Spinal cord (tissue), 10 donors: ENCODE measurements around the gene B4GALT1. TPM values are rescaled to one million over a fixed set of nuclear protein-coding genes. Genes with fewer than 3 reads are reported as not detected.
"Not testable (repeated sequence)": the region's sequence is repeated elsewhere in the genome, so short reads cannot be mapped to it uniquely, and the experiment has no call there.

Experiments
- DNase-seq, 6 donors: peaks; one replicate each; pipeline versions ENCODE4 v3.0.0 to v3.0.0-alpha.2; 2013 to 2015; ENCODE audit warnings: low spot score in 6 of 6, low read depth in 4 of 6
- H3K27ac ChIP-seq: one replicate; pipeline ENCODE4 v1.5.1; 2013; ENCODE audit warnings: low read depth, low read length, control low read depth
- H3K27me3 ChIP-seq: one replicate; pipeline ENCODE4 v1.6.1; 2013; ENCODE audit warnings: low read length; ENCODE audit not compliant: control insufficient read depth, insufficient read depth
- H3K36me3 ChIP-seq: one replicate; pipeline ENCODE4 v1.6.1; 2013; ENCODE audit warnings: low read length; ENCODE audit not compliant: control insufficient read depth, insufficient read depth
- H3K4me1 ChIP-seq: one replicate; pipeline ENCODE4 v1.6.1; 2013; ENCODE audit warnings: low read length; ENCODE audit not compliant: control insufficient read depth, insufficient read depth
- H3K4me3 ChIP-seq: one replicate; pipeline ENCODE4 v1.5.1; 2013; ENCODE audit warnings: low read depth, low read length, control low read depth
- H3K9me3 ChIP-seq: one replicate; pipeline ENCODE4 v1.6.1; 2013; ENCODE audit warnings: low read length; ENCODE audit not compliant: control insufficient read depth, insufficient read depth
- WGBS: methylation state at CpG from one replicate; pipeline ENCODE4 v1.1.5; 2013; ENCODE audit warnings: missing lambda C conversion rate; ENCODE audit not compliant: insufficient coverage; 5-methylcytosine and 5-hydroxymethylcytosine counted together
- polyA plus RNA-seq, 2 donors: library from polyadenylated mRNA; unstranded; fragments of 120-200 nt; gene quantifications; one replicate each; pipeline ENCODE4 v1.2.1, GENCODE V29; 2013; ENCODE audit not compliant: insufficient read length in 2 of 2
- total RNA-seq, 2 donors: library from RNA; depleted of rRNA in 1 of 2; stranded (reverse); fragments of 120-200 nt in 1 of 2; fragments of >200 nt in 1 of 2; gene quantifications; one replicate each; pipeline versions ENCODE4 v1.2.3 to v1.2.4, GENCODE V29; 2013 to 2014
- donor health status: healthy.

The B4GALT1 gene
- total and polyA plus RNA-seq, 4 donors: 9.5 to 13.3 (median 11.3) TPM

DNA sequence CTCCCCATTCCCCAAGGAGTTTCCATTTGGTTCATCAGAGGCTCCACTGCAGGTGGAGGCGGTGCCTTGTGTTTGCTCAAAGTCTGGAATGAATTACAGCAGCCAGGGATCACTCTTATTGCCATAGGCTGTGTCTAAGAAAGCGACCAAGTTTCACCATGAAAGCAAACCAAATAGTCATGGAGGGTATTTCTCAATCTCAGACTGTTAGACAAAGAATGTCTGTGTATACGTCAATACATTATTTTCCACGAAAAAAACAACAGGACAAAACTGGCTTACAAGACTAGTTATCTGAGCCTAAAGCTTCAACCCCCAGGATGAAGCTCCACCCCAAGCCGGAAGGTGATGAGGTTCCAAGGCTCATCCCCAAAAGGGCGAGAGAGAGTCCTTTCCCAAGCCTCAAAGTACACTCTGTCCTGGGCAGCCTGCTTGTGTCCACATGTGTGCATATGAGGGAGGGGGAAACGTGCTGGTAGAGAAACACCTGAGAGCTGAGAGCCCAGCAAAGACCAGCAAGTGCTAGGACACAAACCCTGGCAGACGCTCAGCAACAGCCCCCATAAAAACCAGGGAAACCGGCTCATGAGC, 4.3 kb downstream of the B4GALT1 start:
- WGBS: 93% methylated on average over 4 of the region's 9 CpGs
- Histone ChIP-seq H3K27ac (no peak overlapping the region), H3K27me3 (no peaks in the 10 kb centered on the region), H3K36me3 (no peaks in the 10 kb centered on the region), H3K4me3 (no peak overlapping the region), H3K4me1 (peaks cover 47% of the 10 kb centered on the region), H3K9me3 (no peaks in the 10 kb centered on the region)
- no peak for DNase-seq

DNA sequence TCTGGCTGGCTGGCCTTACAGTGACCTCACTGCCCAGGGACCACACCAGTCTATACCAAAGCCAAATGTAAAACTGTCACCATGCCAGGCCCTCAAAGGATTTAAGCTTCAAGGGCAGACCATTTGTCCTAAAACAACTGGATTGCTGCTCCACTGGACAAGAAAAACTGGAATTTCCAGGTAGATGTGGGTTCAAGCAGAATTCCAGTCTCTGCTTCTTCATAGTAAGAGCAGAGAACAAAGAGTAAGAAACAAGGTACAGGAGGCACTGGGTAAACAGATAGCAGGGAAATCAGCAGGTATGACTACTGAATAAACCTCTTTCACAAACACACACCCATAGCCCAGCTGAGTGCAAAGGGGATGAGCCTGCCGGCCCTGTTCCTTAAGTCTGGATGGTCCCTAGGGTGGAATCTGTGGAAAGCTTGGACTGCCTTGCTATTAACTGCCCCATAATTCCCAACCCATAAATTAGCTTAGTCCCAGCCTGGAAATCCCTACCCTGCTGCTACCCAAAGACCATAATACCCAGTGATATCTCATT, 5.5 kb downstream of the B4GALT1 start:
- H3K4me3 ChIP-seq: no peak overlapping the region
- H3K27me3 ChIP-seq: no peaks in the 10 kb centered on the region
- H3K4me1 ChIP-seq: peaks cover 39% of the 10 kb centered on the region
- no peaks in the 10 kb centered on the region for H3K9me3 ChIP-seq
- peak in 1 of 6 donors; percentile 28 for DNase-seq
- WGBS: no CpG with 5 or more reads among the region's 1 CpG
- H3K27ac ChIP-seq: peak overlapping the region; percentile 68
- no peaks in the 10 kb centered on the region for H3K36me3 ChIP-seq

GRCh38 chr9:33161011-33161588, 6.0 kb downstream of the B4GALT1 start:
- Histone ChIP-seq H3K36me3 (no peaks in the 10 kb centered on the region), H3K4me3 (no peak overlapping the region), H3K27ac (peak overlapping the region; percentile 68), H3K27me3 (no peaks in the 10 kb centered on the region), H3K9me3 (no peaks in the 10 kb centered on the region), H3K4me1 (peaks cover 34% of the 10 kb centered on the region)
- DNase-seq: peak in 1 of 6 donors; percentile 62
- WGBS: 80% methylated on average over 4 of the region's 6 CpGs

GRCh38 chr9:33160446-33160845, 6.7 kb downstream of the B4GALT1 start:
- peak overlapping the region; percentile 68 for H3K27ac ChIP-seq
- not testable (repeated sequence) for H3K27me3 ChIP-seq, H3K9me3 ChIP-seq, DNase-seq, H3K36me3 ChIP-seq, H3K4me3 ChIP-seq
- peaks cover 27% of the 10 kb centered on the region for H3K4me1 ChIP-seq
- WGBS: 86% methylated on average over 1 of the region's 9 CpGs

- Histone ChIP-seq H3K9me3 (no peaks in the 10 kb centered on the region), H3K27ac (peak overlapping the region; percentile 68), H3K36me3 (no peaks in the 10 kb centered on the region), H3K4me3 (no peak overlapping the region), H3K27me3 (no peaks in the 10 kb centered on the region), H3K4me1 (peaks cover 27% of the 10 kb centered on the region)
- 58% methylated on average over 1 of the region's 1 CpG for WGBS
- no peak for DNase-seq
Measured at GRCh38 chr9:33159777-33160127, 7.4 kb downstream of the B4GALT1 start.

DNA sequence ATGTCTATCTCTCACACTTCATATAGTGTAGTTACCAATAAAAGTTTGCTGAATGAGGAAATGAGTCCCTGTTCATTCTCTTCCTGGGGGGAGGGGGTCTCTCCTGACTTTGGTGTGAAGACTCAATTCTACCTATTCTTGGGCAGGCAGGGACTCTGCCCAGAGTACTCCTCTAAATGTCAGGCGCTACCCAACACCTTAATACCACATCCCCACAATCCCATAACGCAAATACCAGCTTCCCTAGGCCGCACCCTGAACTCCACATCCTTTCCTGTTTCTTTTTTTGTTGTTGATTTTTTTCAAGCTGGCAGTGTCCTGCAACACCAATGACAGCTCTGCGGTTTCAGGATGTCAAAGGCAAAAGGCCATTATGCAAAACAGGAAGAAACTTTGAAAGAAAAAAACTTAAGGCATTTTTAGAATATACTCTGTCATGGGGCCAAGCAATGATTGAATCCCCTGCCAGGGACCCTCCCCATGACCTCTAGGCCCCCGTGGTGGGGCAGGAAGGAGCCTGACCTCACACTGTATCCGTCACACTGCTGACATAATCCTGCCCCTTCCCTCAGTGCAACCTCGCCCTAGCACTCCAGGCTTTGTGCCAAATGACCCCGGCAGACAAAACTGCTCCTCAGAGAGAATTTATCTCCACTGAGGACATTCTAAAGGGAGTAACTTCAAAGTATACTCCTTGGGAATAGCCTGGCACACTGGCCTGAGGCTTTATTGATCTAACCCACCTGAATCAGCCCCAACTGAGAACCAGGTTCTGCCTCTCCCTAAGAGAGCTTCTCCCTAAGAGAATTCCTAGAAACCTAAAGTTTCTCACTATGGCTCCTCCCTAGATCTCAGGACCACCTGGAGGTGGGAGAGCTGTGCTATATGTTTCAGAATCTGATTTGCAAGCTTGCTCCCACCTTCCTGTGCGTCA, 8.0 kb downstream of the B4GALT1 start:
- Histone ChIP-seq H3K4me1 (peaks cover 27% of the 10 kb centered on the region), H3K4me3 (no peak overlapping the region), H3K9me3 (no peaks in the 10 kb centered on the region), H3K27me3 (no peaks in the 10 kb centered on the region), H3K27ac (peak overlapping the region; percentile 68), H3K36me3 (no peaks in the 10 kb centered on the region)
- DNase-seq: peak in 1 of 6 donors; percentile 53
- WGBS: 48% methylated on average over 9 of the region's 9 CpGs

GRCh38 chr9:33157960-33158842, 8.9 kb downstream of the B4GALT1 start:
- Histone ChIP-seq H3K9me3 (no peaks in the 10 kb centered on the region), H3K4me1 (peaks cover 22% of the 10 kb centered on the region), H3K27ac (peak overlapping the region; percentile 68), H3K4me3 (no peak overlapping the region), H3K36me3 (no peaks in the 10 kb centered on the region), H3K27me3 (no peaks in the 10 kb centered on the region)
- 58% methylated on average over 2 of the region's 6 CpGs for WGBS
- DNase-seq: no peak

DNA sequence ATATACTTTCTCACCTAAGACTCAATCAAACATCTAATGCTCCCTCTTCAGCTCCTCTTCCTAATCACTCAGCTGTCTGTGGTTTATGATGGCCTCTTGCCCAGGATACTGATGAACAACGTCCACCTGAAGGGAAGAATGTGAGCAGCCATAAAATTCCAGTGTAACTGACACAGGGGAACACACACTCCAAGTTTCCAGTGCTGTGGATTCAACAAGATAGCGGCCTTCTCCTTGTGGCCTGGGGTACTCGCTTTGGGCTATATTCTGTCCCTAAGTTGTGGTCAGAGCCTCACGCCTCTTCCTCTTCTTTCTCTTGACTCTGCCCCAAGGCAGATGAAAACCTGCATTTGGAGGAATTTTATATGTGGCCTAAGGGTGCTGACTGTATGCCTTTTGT, 11.7 kb downstream of the B4GALT1 start:
- no peak for DNase-seq
- H3K36me3 ChIP-seq: no peaks in the 10 kb centered on the region
- WGBS: 79% methylated on average over 3 of the region's 4 CpGs
- H3K27ac ChIP-seq: no peak overlapping the region
- H3K4me3 ChIP-seq: no peak overlapping the region
- H3K27me3 ChIP-seq: no peaks in the 10 kb centered on the region
- peaks cover 13% of the 10 kb centered on the region for H3K4me1 ChIP-seq
- no peaks in the 10 kb centered on the region for H3K9me3 ChIP-seq

GRCh38 chr9:33154371-33154770, 12.8 kb downstream of the B4GALT1 start:
- Histone ChIP-seq H3K27me3 (no peaks in the 10 kb centered on the region), H3K9me3 (no peaks in the 10 kb centered on the region), H3K27ac (no peak overlapping the region), H3K36me3 (no peaks in the 10 kb centered on the region), H3K4me3 (no peak overlapping the region), H3K4me1 (peaks cover 7% of the 10 kb centered on the region)
- DNase-seq: no peak
- WGBS: no CpG with 5 or more reads among the region's 3 CpGs
